ENCODE data around the gene CLCNKA.
"Not testable (repeated sequence)": the region's sequence is repeated elsewhere in the genome, so short reads cannot be mapped to it uniquely, and the experiment has no call there.

CLCNKA gene

DNA sequence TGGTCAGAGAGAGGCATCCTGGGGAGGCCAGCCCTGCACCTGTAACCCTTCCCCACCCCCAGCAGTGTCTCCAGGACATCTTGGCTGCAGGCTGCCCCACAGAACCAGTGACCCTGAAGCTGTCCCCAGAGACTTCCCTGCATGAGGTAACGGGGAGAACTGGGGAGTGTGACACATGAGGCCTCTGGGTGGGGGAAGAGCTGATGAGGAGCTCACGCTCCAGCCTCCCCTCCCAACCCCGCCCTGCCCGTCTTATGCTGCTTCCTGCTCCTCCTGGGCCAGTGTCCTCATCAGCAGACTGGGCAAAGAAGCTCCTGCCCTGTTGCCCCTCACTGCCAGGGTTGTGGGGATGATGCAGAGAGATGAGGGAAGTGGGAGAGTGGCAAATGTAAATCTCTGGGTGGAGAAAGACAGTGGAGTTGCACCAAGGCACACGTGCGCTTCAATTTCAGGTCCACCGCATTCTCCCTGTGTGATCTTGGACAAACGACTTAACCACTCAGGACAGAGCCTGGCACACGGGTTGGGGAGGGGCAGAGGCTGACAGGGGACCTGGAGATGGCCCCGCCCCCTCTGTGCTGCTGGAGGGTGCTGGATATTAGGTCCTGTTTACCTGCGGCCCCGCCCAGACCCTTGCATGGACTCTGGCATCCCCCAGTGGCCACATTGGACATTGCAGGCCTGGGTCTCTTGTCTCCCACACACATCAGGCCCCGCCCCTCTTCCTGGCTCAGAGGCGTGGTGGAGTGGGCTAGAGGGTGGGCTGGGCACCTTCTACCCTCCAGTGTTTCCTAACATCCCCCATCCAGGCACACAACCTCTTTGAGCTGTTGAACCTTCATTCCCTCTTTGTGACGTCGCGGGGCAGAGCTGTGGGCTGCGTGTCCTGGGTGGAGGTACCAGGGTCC lies 34.0 kb downstream of the CLCNKA start:
- peaks cover 15% of the 10 kb centered on the region for H3K27me3 Mint-ChIP-seq
- ATAC-seq (replicated peaks; ENCODE audit: extremely low read depth, poor library complexity, severe bottlenecking): peak; percentile 87
- no peak overlapping the region for H3K4me3 Mint-ChIP-seq
- peaks cover 7% of the 10 kb centered on the region for H3K4me1 Mint-ChIP-seq
- H3K36me3 Mint-ChIP-seq (ENCODE audit: insufficient read depth): no peaks in the 10 kb centered on the region
- H3K9me3 Mint-ChIP-seq: no peaks in the 10 kb centered on the region
- no peak overlapping the region for H3K27ac Mint-ChIP-seq (ENCODE audit: low read depth)
- DNase-seq (ENCODE audit: low spot score in 2 of 2): peak; percentile 68 to 78

DNA sequence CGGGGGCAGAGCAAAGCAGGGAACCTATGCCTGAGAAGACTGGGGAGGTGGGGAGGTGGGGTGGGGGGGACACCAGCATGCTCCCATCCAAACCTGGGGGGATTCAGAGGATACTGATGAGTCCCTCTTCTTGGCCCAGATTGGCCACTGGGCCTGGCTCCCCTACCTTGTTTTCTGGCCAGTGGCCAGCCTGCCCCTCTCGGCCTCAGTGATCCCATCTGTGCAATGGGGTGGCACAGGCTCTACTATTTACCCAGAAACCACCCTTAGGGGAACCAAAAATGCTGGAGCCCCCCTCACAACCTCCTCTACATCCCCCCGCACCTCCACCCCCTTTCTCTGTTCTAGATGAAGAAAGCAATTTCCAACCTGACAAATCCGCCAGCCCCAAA lies 34.7 kb downstream of the CLCNKA start:
- H3K27ac Mint-ChIP-seq (ENCODE audit: low read depth); H3K9me3 Mint-ChIP-seq; H3K27me3 Mint-ChIP-seq; H3K4me1 Mint-ChIP-seq; DNase-seq (ENCODE audit: low spot score in 2 of 2); ATAC-seq (replicated peaks; ENCODE audit: extremely low read depth, poor library complexity, severe bottlenecking); H3K4me3 Mint-ChIP-seq; H3K36me3 Mint-ChIP-seq (ENCODE audit: insufficient read depth): not testable (repeated sequence)

DNA sequence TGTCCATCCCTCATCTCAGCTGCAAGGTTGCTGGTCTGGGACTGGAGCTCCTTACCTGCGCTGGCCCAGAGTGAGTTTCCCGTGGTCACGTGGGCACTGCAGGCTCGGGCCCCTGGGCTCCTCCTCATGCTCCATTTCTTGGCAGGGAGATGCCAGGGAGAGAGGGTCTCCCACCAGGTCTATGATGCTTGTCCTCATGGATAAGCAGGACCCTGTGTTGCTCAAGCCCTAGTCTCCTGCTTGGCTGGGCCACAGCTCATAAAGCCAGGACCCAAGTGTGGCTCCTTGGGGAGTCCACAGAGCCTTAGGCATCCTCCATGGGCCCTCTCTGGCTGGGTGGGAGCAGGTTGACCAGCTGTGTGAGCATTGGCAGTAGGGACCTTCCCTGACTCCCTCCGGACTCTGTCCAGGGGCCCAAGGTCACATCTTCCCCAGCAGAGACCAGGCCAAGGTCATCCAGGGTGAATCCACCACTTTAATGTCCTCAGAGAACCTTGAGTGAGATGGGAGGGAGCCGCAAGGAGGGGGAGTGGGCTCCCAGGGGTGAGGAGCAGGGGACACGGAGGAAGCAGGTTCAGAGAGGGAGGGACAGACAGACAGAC lies 35.6 kb downstream of the CLCNKA start:
- not testable (repeated sequence) for H3K36me3 Mint-ChIP-seq (ENCODE audit: insufficient read depth); H3K9me3 Mint-ChIP-seq; H3K4me3 Mint-ChIP-seq; DNase-seq (ENCODE audit: low spot score in 2 of 2); ATAC-seq (replicated peaks; ENCODE audit: extremely low read depth, poor library complexity, severe bottlenecking); H3K27ac Mint-ChIP-seq (ENCODE audit: low read depth); H3K27me3 Mint-ChIP-seq; H3K4me1 Mint-ChIP-seq

DNA sequence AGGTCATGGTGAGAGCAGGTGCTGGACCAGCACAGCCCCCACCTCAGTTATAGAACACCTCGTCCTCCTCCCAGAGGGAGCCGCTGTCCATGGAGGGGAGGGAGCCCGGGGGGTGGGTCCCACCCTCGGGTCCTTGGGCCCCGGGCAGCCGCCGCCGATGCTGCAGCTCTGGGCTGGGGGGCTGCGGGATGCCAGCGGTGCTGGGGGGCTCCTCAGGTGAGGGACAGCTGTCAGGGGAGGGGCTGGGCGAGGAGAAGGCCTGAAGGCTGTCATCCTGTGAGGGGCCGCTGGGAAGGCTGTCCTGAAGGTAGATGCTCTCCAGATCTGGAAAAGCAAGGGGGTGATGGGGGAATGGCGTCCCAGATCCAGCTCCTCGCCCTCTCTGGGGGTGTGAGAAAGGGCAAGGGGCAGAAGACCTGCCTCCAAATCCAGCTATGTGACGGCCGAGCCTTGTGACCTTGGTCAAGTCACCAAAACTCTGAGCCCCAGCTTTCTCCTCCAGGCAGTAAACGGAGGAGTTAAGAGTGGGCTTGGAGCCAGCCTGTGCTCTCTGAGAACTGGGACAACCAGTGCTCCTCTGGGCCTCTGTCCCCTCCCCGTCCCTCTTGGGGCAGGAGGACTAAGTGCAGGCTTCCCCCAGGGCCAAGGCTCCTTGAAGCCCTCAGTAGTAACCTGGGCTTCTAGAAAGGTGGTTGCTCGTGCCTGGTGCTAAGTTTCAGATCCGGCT lies 36.7 kb downstream of the CLCNKA start:
- H3K36me3 Mint-ChIP-seq (ENCODE audit: insufficient read depth); H3K4me1 Mint-ChIP-seq; H3K9me3 Mint-ChIP-seq; H3K27me3 Mint-ChIP-seq; H3K4me3 Mint-ChIP-seq; ATAC-seq (replicated peaks; ENCODE audit: extremely low read depth, poor library complexity, severe bottlenecking); H3K27ac Mint-ChIP-seq (ENCODE audit: low read depth); DNase-seq (ENCODE audit: low spot score in 2 of 2): not testable (repeated sequence)

DNA sequence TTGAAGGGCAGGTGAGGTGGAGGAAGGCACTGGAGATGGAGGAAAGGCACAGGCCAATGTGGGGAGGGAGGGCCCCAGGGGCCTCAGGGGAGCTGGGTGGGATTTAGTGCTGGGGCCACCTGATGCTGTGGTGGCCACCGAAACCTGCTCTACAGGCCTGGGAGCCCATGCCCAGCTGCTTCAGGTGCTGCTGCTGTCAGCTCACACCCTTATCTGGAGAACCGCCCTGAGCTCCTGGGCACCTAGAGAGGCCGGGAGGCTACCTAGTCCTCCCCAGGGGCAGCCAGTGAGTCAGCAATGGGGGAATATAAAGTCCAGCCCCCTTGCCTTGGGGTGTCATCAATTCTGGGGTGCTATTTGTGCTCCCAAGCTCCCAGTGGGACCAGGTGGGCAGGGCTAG lies 39.4 kb downstream of the CLCNKA start:
- Mint-ChIP-seq H3K27ac (ENCODE audit: low read depth) (no peak overlapping the region), H3K9me3 (no peaks in the 10 kb centered on the region), H3K4me1 (peaks cover 18% of the 10 kb centered on the region), H3K27me3 (peaks cover 10% of the 10 kb centered on the region), H3K4me3 (no peak overlapping the region), H3K36me3 (ENCODE audit: insufficient read depth) (no peaks in the 10 kb centered on the region)
- DNase-seq (ENCODE audit: low spot score in 2 of 2): no peak
- ATAC-seq (replicated peaks; ENCODE audit: extremely low read depth, poor library complexity, severe bottlenecking): no peak

DNA sequence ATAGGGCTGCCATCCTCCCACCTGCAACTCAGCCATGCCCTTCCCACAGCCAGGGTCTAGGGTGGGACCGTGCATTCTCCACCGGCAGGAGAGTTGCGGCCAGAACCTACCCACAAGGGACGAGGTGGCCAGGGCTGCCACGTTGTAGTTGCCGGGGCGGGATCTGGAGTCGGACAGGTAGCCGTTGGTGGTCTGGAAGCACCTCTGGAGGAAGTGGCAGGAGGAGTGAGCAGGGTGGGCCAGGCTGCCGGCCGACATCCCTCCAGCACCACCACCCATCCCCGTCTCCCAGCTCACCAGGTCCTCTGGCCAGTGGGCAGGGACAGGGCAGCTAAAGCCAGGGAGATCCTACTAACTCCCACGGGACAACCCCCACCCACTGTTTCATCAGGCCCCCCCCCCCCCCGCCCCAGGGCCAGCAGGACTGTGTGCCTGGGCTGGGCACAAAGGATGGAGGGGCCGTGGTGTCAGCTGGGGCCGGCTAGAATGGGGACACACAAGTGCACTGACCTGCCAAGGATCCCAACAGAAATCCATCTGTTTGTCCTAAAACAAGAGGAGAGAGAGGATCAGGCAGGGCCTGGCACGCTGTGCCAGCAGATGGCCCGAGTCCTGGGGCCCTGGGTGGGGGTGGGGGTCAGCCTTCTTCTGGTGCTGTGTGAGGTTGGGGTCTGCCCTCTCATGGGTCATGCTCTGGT lies 40.3 kb downstream of the CLCNKA start:
- H3K4me1 Mint-ChIP-seq: peaks cover 17% of the 10 kb centered on the region
- not testable (repeated sequence) for H3K36me3 Mint-ChIP-seq (ENCODE audit: insufficient read depth); H3K4me3 Mint-ChIP-seq; ATAC-seq (replicated peaks; ENCODE audit: extremely low read depth, poor library complexity, severe bottlenecking); H3K9me3 Mint-ChIP-seq; H3K27ac Mint-ChIP-seq (ENCODE audit: low read depth); DNase-seq (ENCODE audit: low spot score in 2 of 2)
- H3K27me3 Mint-ChIP-seq: peaks cover 10% of the 10 kb centered on the region

DNA sequence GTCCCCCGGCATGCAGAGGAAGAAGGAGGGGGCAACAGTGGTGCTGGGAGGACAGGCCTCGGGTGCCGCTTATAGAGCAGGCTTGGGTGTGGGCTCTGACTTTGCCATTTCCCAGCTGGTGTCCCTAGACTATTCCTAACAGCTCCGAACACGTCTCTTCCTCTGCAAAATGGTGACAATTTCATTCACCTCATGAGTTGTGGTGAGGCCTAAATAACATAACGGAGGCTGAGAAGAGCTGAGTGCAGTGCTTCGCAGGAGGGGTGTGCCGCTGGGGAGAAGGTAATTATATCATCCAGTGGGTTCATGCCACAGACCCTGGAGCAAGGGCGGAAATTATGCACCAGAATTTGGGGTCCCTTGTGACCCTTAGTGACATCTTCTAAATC lies 40.8 kb downstream of the CLCNKA start:
- H3K4me1 Mint-ChIP-seq: peaks cover 20% of the 10 kb centered on the region

DNA sequence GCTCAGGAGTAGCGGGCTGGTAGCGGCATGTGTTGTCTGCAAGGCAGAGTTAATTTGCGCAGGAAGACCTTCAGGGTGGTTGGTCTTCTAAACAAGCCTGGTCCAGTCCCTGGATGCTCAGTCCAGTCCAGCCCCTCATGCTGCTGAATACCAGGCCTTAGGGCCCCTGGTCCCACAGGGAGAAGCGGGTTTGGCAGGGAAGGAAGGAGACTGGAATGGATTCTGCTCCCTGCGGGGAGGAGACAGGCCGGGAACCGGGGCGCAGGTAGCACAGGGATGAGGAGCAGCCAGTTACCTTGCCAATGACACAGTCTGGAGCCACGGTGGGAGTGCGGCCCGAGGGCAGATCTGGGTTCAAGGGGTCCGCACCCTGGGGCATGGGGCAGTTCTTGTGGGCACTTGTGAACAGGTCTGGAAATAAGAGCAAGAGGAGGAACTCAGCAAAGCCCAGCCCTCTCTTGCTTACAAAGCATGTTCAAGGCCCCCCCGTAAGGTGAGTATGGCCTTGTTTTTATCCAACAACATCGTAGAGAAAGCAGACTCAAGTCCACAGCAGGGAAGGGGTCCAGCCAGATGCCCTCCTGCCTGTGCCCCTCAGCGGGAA lies 41.5 kb downstream of the CLCNKA start:
- DNase-seq (ENCODE audit: low spot score in 2 of 2) (no peak), ATAC-seq (replicated peaks; ENCODE audit: extremely low read depth, poor library complexity, severe bottlenecking) (no peak)
- Mint-ChIP-seq H3K27me3 (peaks cover 10% of the 10 kb centered on the region), H3K4me1 (peaks cover 21% of the 10 kb centered on the region), H3K9me3 (no peaks in the 10 kb centered on the region), H3K36me3 (ENCODE audit: insufficient read depth) (no peaks in the 10 kb centered on the region), H3K4me3 (no peak overlapping the region), H3K27ac (ENCODE audit: low read depth) (no peak overlapping the region)

More for the DNA sequence above, 40.8 kb downstream of the CLCNKA start:
- H3K4me3 Mint-ChIP-seq; DNase-seq (ENCODE audit: low spot score in 2 of 2); H3K36me3 Mint-ChIP-seq (ENCODE audit: insufficient read depth); H3K27ac Mint-ChIP-seq (ENCODE audit: low read depth); H3K9me3 Mint-ChIP-seq; ATAC-seq (replicated peaks; ENCODE audit: extremely low read depth, poor library complexity, severe bottlenecking): not testable (repeated sequence)
- H3K27me3 Mint-ChIP-seq: peaks cover 10% of the 10 kb centered on the region

DNA sequence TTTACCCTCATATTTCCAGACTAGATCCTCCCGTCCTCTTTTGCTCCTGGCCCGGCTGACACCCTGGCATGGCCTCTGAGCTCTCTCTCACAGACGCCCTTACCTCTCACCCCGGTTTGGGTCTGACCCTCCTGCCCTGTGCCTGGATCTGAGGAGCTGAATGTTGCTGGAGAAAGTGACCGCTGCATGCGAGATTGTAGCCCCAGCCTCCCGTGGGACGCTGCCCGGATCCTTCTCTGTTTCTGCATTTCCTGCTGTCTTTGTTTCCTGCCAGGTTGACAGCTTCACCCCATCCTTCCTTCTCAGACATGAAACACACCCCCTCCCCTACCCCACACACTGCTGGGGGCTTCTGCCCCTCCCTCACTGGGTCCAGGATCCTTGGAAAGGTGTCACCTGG lies 42.1 kb downstream of the CLCNKA start:
- Mint-ChIP-seq H3K4me1 (peaks cover 21% of the 10 kb centered on the region), H3K9me3 (no peaks in the 10 kb centered on the region), H3K36me3 (ENCODE audit: insufficient read depth) (no peaks in the 10 kb centered on the region), H3K27me3 (peaks cover 10% of the 10 kb centered on the region), H3K27ac (ENCODE audit: low read depth) (no peak overlapping the region), H3K4me3 (no peak overlapping the region)
- DNase-seq (ENCODE audit: low spot score in 2 of 2): no peak
- no peak for ATAC-seq (replicated peaks; ENCODE audit: extremely low read depth, poor library complexity, severe bottlenecking)

DNA sequence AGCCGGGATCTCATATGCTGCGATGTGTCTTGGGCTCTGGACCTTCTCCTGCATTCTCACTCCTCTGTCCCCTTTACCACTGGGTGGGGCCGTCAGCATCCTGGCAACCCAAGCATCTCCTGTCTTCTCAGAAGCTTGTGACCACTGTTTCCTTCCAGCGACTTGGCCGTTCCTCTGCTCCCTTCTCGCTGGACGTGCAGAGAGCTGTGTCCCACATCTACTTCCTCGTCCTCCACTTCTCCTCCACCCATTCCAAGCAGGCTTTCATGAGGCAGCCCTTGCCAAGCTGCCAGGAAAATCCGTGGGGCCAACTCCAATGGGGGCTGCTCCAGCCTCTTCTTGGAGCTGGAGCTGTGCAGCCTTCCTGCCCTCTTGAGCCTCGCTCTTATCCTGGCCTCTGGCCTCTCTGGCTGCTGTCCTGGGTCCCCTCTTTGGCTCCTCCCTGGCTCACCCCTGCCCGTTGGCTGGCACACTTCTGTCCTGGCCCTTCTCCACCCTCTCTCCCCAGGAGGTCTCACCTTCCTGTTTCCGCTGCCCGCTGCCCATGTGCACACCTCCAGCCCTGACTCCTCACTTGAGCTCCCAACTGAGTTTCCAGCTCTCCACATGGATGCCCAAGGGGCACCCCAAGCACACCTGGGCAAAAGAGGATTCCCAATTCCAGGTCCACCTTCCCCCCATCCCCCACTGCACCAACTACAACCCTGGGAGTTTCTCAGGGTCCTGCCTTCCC lies 42.9 kb downstream of the CLCNKA start:
- H3K27me3 Mint-ChIP-seq: peaks cover 10% of the 10 kb centered on the region
- peaks cover 21% of the 10 kb centered on the region for H3K4me1 Mint-ChIP-seq
- H3K27ac Mint-ChIP-seq (ENCODE audit: low read depth): peak overlapping the region; percentile 61
- no peak for DNase-seq (ENCODE audit: low spot score in 2 of 2)
- no peaks in the 10 kb centered on the region for H3K9me3 Mint-ChIP-seq
- ATAC-seq (replicated peaks; ENCODE audit: extremely low read depth, poor library complexity, severe bottlenecking): no peak
- no peak overlapping the region for H3K4me3 Mint-ChIP-seq
- no peaks in the 10 kb centered on the region for H3K36me3 Mint-ChIP-seq (ENCODE audit: insufficient read depth)

DNA sequence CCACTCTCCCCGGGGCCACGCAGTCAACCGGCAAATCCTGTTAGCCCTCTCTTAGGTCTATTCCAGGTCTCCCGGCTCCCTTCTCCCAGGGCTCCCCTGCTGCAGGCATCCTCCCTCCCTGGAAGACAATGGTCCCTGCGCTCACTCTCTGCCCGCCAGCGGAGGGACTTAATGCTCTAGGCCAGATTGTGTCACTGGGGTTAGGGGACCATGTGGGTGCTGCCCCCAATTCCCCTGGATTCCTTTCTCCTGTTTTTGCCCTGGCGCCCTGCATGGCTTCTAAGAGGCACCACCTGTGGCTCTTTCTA lies 43.4 kb downstream of the CLCNKA start:
- Mint-ChIP-seq H3K27me3 (peaks cover 10% of the 10 kb centered on the region), H3K9me3 (no peaks in the 10 kb centered on the region), H3K4me1 (peaks cover 26% of the 10 kb centered on the region), H3K36me3 (ENCODE audit: insufficient read depth) (peaks cover 3% of the 10 kb centered on the region), H3K4me3 (no peak overlapping the region), H3K27ac (ENCODE audit: low read depth) (peak overlapping the region; percentile 61)
- ATAC-seq (replicated peaks; ENCODE audit: extremely low read depth, poor library complexity, severe bottlenecking) (no peak), DNase-seq (ENCODE audit: low spot score in 2 of 2) (no peak)

DNA sequence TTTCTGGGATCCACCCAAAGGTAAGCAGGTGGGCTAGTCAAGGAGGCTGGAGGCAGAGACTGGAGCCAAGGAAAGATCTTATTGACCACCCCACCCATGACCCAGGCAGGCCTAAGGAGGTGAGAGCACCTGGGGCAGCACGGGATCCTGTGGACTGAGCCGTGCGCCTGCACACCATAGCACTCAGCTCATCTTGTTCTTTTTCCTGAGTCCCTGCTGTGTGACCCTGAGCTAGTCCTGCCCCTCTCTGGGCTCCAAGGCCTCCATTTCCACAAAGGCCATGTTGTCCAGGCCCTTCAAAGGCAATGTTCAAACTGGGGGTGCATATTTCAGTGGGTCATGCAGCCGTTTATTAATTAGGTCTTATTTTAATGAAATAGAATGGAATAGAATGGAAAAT lies 44.4 kb downstream of the CLCNKA start:
- no peak for ATAC-seq (replicated peaks; ENCODE audit: extremely low read depth, poor library complexity, severe bottlenecking)
- Mint-ChIP-seq H3K9me3 (no peaks in the 10 kb centered on the region), H3K36me3 (ENCODE audit: insufficient read depth) (peaks cover 3% of the 10 kb centered on the region), H3K27me3 (peaks cover 10% of the 10 kb centered on the region), H3K4me1 (peaks cover 36% of the 10 kb centered on the region), H3K27ac (ENCODE audit: low read depth) (no peak overlapping the region), H3K4me3 (no peak overlapping the region)
- DNase-seq (ENCODE audit: low spot score in 2 of 2): no peak

Data from central memory CD8-positive, alpha-beta T cell (primary cell).